ENCODE measurements around the gene BEND6. TPM values are rescaled to one million over a fixed set of nuclear protein-coding genes. Genes with fewer than 3 reads are reported as not detected.
A peak's percentile ranks its signal among the peaks of the same experiment; 100 is the strongest.

BEND6 gene
- polyA plus RNA-seq, 1 of the 3 experiments (the other 2 are of a cell fraction) = 6.9 TPM

GRCh38 chr6:56956491-56956890 is 1.6 kb downstream of the BEND6 start:
- Histone ChIP-seq H2AFZ (ENCODE audit: low read depth) (no peak overlapping the region), H4K20me1 (ENCODE audit: insufficient read depth) (no peaks in the 10 kb centered on the region; the same call in 1 of the 2 replicates), H3K36me3 (replicated peaks in 1 of 2; ENCODE audit: control insufficient read depth in 1 of 2, insufficient read depth in 2 of 2, low read length in 1 of 2) (peaks cover 2 to 15% of the 10 kb centered on the region in 2 experiments), H3K79me2 (ENCODE audit: insufficient read depth) (peaks cover 47% of the 10 kb centered on the region), H3K4me1 (ENCODE audit: control insufficient read depth in 1 of 2, insufficient read depth in 2 of 2, low read depth in 1 of 2, low read length in 1 of 2) (peaks cover 7 to 42% of the 10 kb centered on the region in 2 experiments), H3K4me3 (ENCODE audit: low read depth in 2 of 2, low read length in 1 of 2) (peak overlapping the region; percentile 76 to 92; a peak in 3 of 4 replicates), H3K9me2 (no peaks in the 10 kb centered on the region), H3K27me3 (ENCODE audit: insufficient read depth) (no peaks in the 10 kb centered on the region), H3K4me2 (peak overlapping the region; percentile 77), H3K9ac (peak overlapping the region; percentile 72; the same call in 1 of the 2 replicates), H3F3A (replicated peaks; ENCODE audit: insufficient read depth) (peaks cover 48% of the 10 kb centered on the region), H3K27ac (ENCODE audit: low read depth in 2 of 2, low read length in 1 of 2) (peak overlapping the region in 1 of 2 experiments; percentile 94; a peak in 2 of 4 replicates), H3K9me3 (no peaks in the 10 kb centered on the region)
- DNase-seq = no peak
- POLR2A ChIA-PET = no interaction called here
- 65% methylated on average over 4 of the region's 4 CpGs for WGBS (ENCODE audit: low lambda C conversion rate)
- no peak for TF ChIP-seq ELF1 (IDR thresholded peaks at IDR 0.05)
- no peak for TF ChIP-seq EZH2phosphoT487 (IDR thresholded peaks at IDR 0.05; ENCODE audit: borderline replicate concordance, low read depth)
- no peak for TF ChIP-seq FOXJ3 (CRISPR knock-in tag; IDR thresholded peaks at IDR 0.05)
- no peak for TF ChIP-seq USF1 (IDR thresholded peaks at IDR 0.05; ENCODE audit: borderline replicate concordance, low read depth)
- 0 out of 2 replicates have a peak, but pooled peaks have one; percentile 21 for TF ChIP-seq SIN3A (IDR thresholded peaks at IDR 0.05; ENCODE audit: borderline replicate concordance, low read depth, low read length)
- CTCF ChIA-PET = interaction anchor here (0.7 to 7.3 kb wide), 6 partner anchors 18 to 62 kb away, joined by 3 to 76 read pairs (median 10); no protein-coding TSS in a partner anchor

- H3K4me2 ChIP-seq = peak overlapping the region; percentile 77; the same call in 1 of the 2 replicates
- H3K4me1 ChIP-seq (ENCODE audit: control insufficient read depth in 1 of 2, insufficient read depth in 2 of 2, low read depth in 1 of 2, low read length in 1 of 2) = peaks cover 7 to 49% of the 10 kb centered on the region in 2 experiments
- H3K79me2 ChIP-seq (ENCODE audit: insufficient read depth) = peaks cover 34% of the 10 kb centered on the region
- ChIA-PET CTCF (interaction anchor here (1.2 to 7.3 kb wide), 3 partner anchors 54 to 173 kb away, joined by 3 to 76 read pairs (median 5); no protein-coding TSS in a partner anchor), POLR2A (no interaction called here)
- peak overlapping the region; percentile 39; the same call in 1 of the 2 replicates for H3K9ac ChIP-seq
- no peaks in the 10 kb centered on the region for H3K27me3 ChIP-seq (ENCODE audit: insufficient read depth)
- no peak for DNase-seq
- peaks cover 0 to 1% of the 10 kb centered on the region in 2 experiments for H3K36me3 ChIP-seq (replicated peaks in 1 of 2; ENCODE audit: control insufficient read depth in 1 of 2, insufficient read depth in 2 of 2, low read length in 1 of 2)
- H3K9me2 ChIP-seq = no peaks in the 10 kb centered on the region
- peak overlapping the region in 1 of 2 experiments; percentile 94; a peak in 3 of 4 replicates for H3K27ac ChIP-seq (ENCODE audit: low read depth in 2 of 2, low read length in 1 of 2)
- TF ChIP-seq, protein P1, sequence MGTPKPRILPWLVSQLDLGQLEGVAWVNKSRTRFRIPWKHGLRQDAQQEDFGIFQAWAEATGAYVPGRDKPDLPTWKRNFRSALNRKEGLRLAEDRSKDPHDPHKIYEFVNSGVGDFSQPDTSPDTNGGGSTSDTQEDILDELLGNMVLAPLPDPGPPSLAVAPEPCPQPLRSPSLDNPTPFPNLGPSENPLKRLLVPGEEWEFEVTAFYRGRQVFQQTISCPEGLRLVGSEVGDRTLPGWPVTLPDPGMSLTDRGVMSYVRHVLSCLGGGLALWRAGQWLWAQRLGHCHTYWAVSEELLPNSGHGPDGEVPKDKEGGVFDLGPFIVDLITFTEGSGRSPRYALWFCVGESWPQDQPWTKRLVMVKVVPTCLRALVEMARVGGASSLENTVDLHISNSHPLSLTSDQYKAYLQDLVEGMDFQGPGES (IDR thresholded peaks at IDR 0.05; ENCODE audit: low read depth, low read length) = no peak
- TF ChIP-seq SIN3A (IDR thresholded peaks at IDR 0.05; ENCODE audit: borderline replicate concordance, low read depth, low read length) (no peak), EP300 (IDR thresholded peaks at IDR 0.05; ENCODE audit: borderline replicate concordance in 1 of 2, low read depth in 1 of 2, low read length in 1 of 2) (no peak), RAD21 (IDR thresholded peaks at IDR 0.05; ENCODE audit: low read length) (no peak), FOXM1 (IDR thresholded peaks at IDR 0.05; ENCODE audit: low read depth) (no peak), MAX (IDR thresholded peaks at IDR 0.05; ENCODE audit: low read depth) (no peak), YY1 (IDR thresholded peaks at IDR 0.05; ENCODE audit: low read depth) (no peak), TCF12 (IDR thresholded peaks at IDR 0.05) (no peak), REST (IDR thresholded peaks at IDR 0.05; ENCODE audit: low read depth, low read length) (no peak), TAF1 (IDR thresholded peaks at IDR 0.05; ENCODE audit: borderline replicate concordance, low read depth, low read length) (no peak), GABPA (IDR thresholded peaks at IDR 0.05; ENCODE audit: low read depth) (no peak)
- no peaks in the 10 kb centered on the region for H3K9me3 ChIP-seq
- no peak overlapping the region for H3K4me3 ChIP-seq (ENCODE audit: low read depth in 2 of 2, low read length in 1 of 2)
- H3F3A ChIP-seq (replicated peaks; ENCODE audit: insufficient read depth) = peaks cover 45% of the 10 kb centered on the region
- no peaks in the 10 kb centered on the region; the same call in 1 of the 2 replicates for H4K20me1 ChIP-seq (ENCODE audit: insufficient read depth)
- 97% methylated on average over 2 of the region's 2 CpGs for WGBS (ENCODE audit: low lambda C conversion rate)
- no peak overlapping the region for H2AFZ ChIP-seq (ENCODE audit: low read depth)
Observed at GRCh38 chr6:56957856-56958255, 2.9 kb downstream of the BEND6 start.
